ENCODE measurements around the gene PDE5A.
"Not testable (repeated sequence)": the region's sequence is repeated elsewhere in the genome, so short reads cannot be mapped to it uniquely, and the experiment has no call there.

PDE5A gene

GRCh38 chr4:119643306-119644042 lies 14.9 kb upstream of the PDE5A start:
- DNase-seq = no peak

- no peak for DNase-seq
These were observed 13.2 kb upstream of the PDE5A start for GRCh38 chr4:119641765-119642164.

GRCh38 chr4:119638359-119638758 lies 9.8 kb upstream of the PDE5A start:
- no peak for DNase-seq

- not testable (repeated sequence) for DNase-seq
These were observed 8.2 kb upstream of the PDE5A start for GRCh38 chr4:119636851-119637250.

GRCh38 chr4:119632216-119632615 lies 3.6 kb upstream of the PDE5A start:
- no peak for DNase-seq

- no peak for DNase-seq
These were observed 503 bp upstream of the PDE5A start for GRCh38 chr4:119629142-119629471.

- peak; percentile 31 to 60 for DNase-seq
These were observed 1.0 kb downstream of the PDE5A start for GRCh38 chr4:119627267-119628255.

- DNase-seq = no peak
These were observed 1.7 kb downstream of the PDE5A start for GRCh38 chr4:119626943-119627266.

GRCh38 chr4:119626420-119626819 lies 2.2 kb downstream of the PDE5A start:
- no peak for DNase-seq

GRCh38 chr4:119625761-119626160 lies 2.8 kb downstream of the PDE5A start:
- DNase-seq = no peak

GRCh38 chr4:119624356-119624755 lies 4.2 kb downstream of the PDE5A start:
- DNase-seq = no peak

GRCh38 chr4:119623025-119623424 lies 5.6 kb downstream of the PDE5A start:
- DNase-seq = no peak

- DNase-seq = no peak
These were observed 13.4 kb downstream of the PDE5A start for GRCh38 chr4:119615068-119615719.

- DNase-seq = no peak
These were observed 24.3 kb downstream of the PDE5A start for GRCh38 chr4:119604266-119604665.

- DNase-seq = no peak
These were observed 26.2 kb downstream of the PDE5A start for GRCh38 chr4:119602366-119602765.

- no peak for DNase-seq
These were observed 30.1 kb downstream of the PDE5A start for GRCh38 chr4:119598521-119598920.

- DNase-seq = no peak
These were observed 31.2 kb downstream of the PDE5A start for GRCh38 chr4:119597377-119597776.

GRCh38 chr4:119593698-119594097 lies 34.9 kb downstream of the PDE5A start:
- no peak for DNase-seq

- no peak for DNase-seq
These were observed 35.8 kb downstream of the PDE5A start for GRCh38 chr4:119592830-119593229.

GRCh38 chr4:119589165-119589564 lies 39.4 kb downstream of the PDE5A start:
- DNase-seq = no peak

- DNase-seq = no peak
These were observed 40.8 kb downstream of the PDE5A start for GRCh38 chr4:119587796-119588195.

GRCh38 chr4:119585771-119586170 lies 42.8 kb downstream of the PDE5A start:
- no peak for DNase-seq

GRCh38 chr4:119581190-119581873 lies 47.3 kb downstream of the PDE5A start:
- no peak for DNase-seq
